Left renal pelvis (tissue), 4 donors: ENCODE measurements around the gene DEFB131A. TPM values are rescaled to one million over a fixed set of nuclear protein-coding genes. Genes with fewer than 3 reads are reported as not detected.
"Not testable (repeated sequence)": the region's sequence is repeated elsewhere in the genome, so short reads cannot be mapped to it uniquely, and the experiment has no call there.

Experiments
- DNase-seq, 4 donors: peaks; one replicate each; pipeline ENCODE4 v3.0.0-alpha.2; 2013; ENCODE audit warnings: low read depth in 4 of 4, low spot score in 3 of 4
- polyA plus RNA-seq, 4 donors: library from polyadenylated mRNA; unstranded; fragments of 120-200 nt; gene quantifications; one replicate each; pipeline ENCODE4 v1.2.1, GENCODE V29; 2013; ENCODE audit not compliant: insufficient read length in 4 of 4

The DEFB131A gene
- polyA plus RNA-seq, 4 donors = not detected

GRCh38 chr4:9494256-9495035 is 50.2 kb downstream of the DEFB131A start:
- not testable (repeated sequence) for DNase-seq

GRCh38 chr4:9495443-9495842 is 51.2 kb downstream of the DEFB131A start:
- DNase-seq = peak; percentile 14 to 32 (median 23)

GRCh38 chr4:9497575-9498467 is 53.6 kb downstream of the DEFB131A start:
- DNase-seq = not testable (repeated sequence)

- not testable (repeated sequence) for DNase-seq
Measured at GRCh38 chr4:9498468-9499040, 54.3 kb downstream of the DEFB131A start.

DNA sequence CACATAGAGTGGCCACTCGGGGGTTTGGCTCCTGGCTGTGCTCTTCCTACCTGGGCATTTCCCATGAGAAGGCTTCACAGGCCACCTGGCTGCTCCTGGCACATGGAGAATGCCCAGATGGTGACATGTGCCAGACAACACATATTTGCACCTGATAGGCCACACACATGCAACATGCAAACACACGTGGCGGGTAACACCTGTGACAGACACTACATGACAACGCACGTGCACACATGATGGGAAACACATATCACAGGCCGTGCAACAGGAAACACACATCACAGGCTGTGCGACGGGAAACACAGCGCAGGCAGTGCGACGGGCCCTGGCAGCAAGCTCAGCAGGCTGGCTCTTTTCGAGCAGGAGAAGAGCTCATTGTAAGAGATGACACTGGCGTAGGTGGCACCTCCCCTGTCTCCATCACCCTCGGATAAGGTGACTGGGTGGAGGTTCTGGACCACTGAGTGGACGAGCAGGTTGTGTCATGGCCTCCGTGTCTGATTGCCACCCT is 55.8 kb downstream of the DEFB131A start:
- not testable (repeated sequence) for DNase-seq

Other genes with a start within 250 kb of the DEFB131A start
- not detected for gene USP17L10, start 233.8 kb upstream of the DEFB131A start, polyA plus RNA-seq
- gene USP17L11, start 229.0 kb upstream of the DEFB131A start, polyA plus RNA-seq = not detected
- gene USP17L12, start 224.3 kb upstream of the DEFB131A start, polyA plus RNA-seq = not detected
- not detected for gene USP17L13, start 219.5 kb upstream of the DEFB131A start, polyA plus RNA-seq
- gene USP17L15, start 210.0 kb upstream of the DEFB131A start, polyA plus RNA-seq = not detected
- gene USP17L17, start 200.5 kb upstream of the DEFB131A start, polyA plus RNA-seq = not detected
- not detected for gene USP17L18, start 195.8 kb upstream of the DEFB131A start, polyA plus RNA-seq
- gene USP17L19, start 191.0 kb upstream of the DEFB131A start, polyA plus RNA-seq = not detected
- not detected for gene USP17L20, start 186.3 kb upstream of the DEFB131A start, polyA plus RNA-seq
- not detected for gene USP17L21, start 181.5 kb upstream of the DEFB131A start, polyA plus RNA-seq
- not detected for gene USP17L22, start 176.8 kb upstream of the DEFB131A start, polyA plus RNA-seq
- not detected for gene USP17L24, start 119.2 kb upstream of the DEFB131A start, polyA plus RNA-seq
- gene USP17L25, start 114.5 kb upstream of the DEFB131A start, polyA plus RNA-seq = not detected
- not detected for gene USP17L26, start 109.8 kb upstream of the DEFB131A start, polyA plus RNA-seq
- not detected for gene USP17L5, start 105.0 kb upstream of the DEFB131A start, polyA plus RNA-seq
- not detected for gene USP17L27, start 100.3 kb upstream of the DEFB131A start, polyA plus RNA-seq
- not detected for gene USP17L28, start 95.5 kb upstream of the DEFB131A start, polyA plus RNA-seq
- not detected for gene USP17L29, start 90.8 kb upstream of the DEFB131A start, polyA plus RNA-seq
- gene USP17L30, start 81.3 kb upstream of the DEFB131A start, polyA plus RNA-seq = not detected